NCI-H1092 (cell line): ENCODE measurements around the gene NECTIN2.
A peak's percentile ranks its signal among the peaks of the same experiment; 100 is the strongest.

Experiments
- DNase-seq: peaks from one replicate; lab custom pipeline; 2025; lab: John Stamatoyannopoulos, UW

The NECTIN2 gene

GRCh38 chr19:44845612-44846454, at the start of gene NECTIN2:
Gene NECTIN2, plus strand, starts transcription at chr19:44846297. Its CDS starts 229 bp downstream, at chr19:44846526.
- peak; percentile 77 for DNase-seq

DNA sequence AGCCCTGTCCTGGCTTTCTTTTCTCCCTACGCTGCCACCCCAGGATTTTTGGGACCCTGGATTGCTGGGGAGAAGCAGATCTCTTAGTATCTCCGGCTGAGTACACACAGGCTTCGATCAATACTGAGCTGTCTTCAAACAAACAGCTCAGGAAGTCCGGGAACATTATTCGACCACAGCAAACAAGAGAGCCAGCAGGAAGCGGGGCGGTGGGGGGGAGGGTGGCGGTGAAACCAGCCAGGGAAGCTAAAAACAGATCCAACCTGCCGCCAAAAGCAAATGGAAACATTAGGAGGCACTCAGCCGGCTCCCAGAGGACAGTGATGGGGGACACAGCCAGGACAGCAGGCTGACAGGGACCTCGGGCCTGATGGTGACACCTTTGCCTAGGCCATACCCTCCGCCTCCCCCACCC, 49.4 kb upstream of the NECTIN2 start:
- DNase-seq = peak; percentile 82

GRCh38 chr19:44799627-44800346, 46.3 kb upstream of the NECTIN2 start:
- no peak for DNase-seq

DNA sequence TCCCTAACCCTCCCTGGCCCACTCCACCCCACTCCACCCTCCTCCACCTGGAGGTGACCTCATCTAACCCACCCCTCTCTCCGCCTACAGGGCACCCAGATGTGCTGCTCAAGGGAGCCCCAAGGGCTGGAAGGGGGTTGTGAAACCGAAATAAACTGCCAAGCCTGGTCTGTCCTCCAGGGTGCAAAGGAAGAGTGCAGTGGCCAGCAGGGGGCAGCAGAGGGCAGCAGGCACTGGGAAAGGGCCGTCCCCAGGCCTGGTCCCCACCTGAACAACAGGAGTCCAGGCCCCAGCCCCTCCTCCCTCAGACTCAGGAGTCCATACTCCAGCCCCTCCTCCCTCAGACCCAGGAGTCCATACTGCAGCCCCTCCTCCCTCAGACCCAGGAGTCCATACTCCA, 45.6 kb upstream of the NECTIN2 start:
- DNase-seq = peak; percentile 63

DNA sequence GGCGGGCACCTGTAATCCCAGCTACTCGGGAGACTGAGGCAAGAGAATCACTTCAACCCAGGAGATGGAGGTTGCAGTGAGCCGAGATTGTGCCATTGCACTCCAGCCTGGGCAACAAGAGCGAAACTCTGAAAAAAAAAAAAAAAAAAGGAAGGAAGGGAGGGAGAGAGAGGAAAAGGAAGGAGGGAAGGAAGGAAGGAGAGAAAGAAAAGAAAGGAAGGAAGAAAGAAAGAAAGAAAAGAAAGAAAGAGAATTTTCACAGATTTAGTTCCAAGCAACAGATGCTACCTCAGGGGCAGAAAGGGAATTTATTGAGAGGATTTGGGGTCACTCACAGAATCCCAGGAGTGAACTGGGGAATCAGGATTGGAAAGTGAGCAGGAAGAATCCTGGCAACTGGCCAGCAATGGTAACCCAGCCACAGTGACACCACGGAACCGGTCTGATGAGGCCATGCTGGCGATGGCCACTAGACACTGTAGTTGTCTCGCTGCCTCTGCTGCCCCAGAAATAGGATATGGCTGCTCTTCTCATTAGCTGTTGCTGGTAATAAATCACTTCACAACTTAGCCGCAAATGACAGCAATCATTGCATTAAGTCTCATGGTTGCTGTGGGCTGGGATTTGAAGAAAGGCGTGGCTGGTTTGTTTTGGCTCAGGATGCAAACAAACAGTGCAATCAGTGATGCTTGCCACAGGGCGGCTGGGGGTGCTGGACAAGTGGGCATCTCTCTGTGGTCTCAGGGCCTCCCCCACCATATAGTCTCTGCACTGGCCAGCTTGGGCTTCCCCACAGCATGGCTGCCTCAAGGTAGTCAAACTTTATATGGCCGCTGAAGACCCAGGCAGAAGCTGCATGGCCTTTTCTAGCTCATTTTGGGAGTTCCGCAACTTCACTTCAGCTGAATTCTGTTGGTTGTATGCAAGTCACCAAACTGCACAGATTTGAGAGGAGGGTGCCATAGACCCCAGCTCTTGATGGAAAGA, 42.4 kb upstream of the NECTIN2 start:
- DNase-seq = no peak

GRCh38 chr19:44806291-44806690, 39.8 kb upstream of the NECTIN2 start:
- DNase-seq = no peak

- peak; percentile 6 for DNase-seq
These were observed 38.9 kb upstream of the NECTIN2 start for GRCh38 chr19:44807162-44807561.

GRCh38 chr19:44807652-44808462, 38.2 kb upstream of the NECTIN2 start:
- peak; percentile 2 for DNase-seq

DNA sequence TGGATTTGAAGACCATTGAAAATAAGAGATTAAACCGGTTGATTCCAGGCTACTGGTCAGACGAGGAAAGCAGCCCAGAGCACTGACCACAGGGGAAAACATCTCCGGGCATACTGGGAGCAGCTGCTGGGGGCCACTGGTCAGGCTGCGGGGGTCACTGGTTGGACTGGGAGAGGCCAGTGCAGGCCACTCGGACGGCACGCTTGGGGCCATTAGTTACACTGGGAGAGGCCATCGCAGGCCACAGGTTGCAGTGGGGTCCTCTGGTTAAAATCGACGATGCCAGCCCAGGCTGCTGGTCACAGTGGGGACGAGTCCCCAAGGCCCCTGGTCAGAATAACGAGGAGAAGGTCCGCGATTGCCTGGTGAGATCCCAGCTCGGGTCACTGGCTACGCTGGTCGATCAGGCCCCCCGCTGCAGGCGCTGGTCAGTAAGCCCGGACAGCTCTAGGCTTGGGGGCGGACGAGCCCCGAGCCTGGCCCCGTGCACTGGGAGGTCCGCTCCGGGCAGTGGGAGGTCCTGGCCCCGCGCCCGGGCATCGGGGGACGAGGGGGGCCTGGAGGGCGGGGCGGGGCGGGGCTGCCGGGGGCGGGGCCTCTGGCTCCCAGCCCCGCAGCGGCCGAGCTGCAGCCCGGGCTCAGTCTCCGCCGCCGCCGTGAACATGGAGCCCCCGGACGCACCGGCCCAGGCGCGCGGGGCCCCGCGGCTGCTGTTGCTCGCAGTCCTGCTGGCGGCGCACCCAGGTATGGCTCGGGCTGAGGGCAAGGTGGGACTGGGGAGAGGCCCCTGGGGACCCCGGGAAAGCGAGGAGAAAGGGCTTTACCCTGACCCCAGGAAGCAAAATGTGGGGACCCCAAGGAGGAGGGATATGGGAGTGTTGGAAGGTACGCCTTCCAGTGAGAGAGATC, 37.4 kb upstream of the NECTIN2 start, which contains the start of gene BCAM:
TSS of gene BCAM (plus strand) at position 641 of the 909 bp plus-strand sequence. CDS start at position 663, 22 bp downstream.
- DNase-seq = peak; percentile 1

- no peak for DNase-seq
These were observed 36.4 kb upstream of the NECTIN2 start for GRCh38 chr19:44809577-44810233.

DNA sequence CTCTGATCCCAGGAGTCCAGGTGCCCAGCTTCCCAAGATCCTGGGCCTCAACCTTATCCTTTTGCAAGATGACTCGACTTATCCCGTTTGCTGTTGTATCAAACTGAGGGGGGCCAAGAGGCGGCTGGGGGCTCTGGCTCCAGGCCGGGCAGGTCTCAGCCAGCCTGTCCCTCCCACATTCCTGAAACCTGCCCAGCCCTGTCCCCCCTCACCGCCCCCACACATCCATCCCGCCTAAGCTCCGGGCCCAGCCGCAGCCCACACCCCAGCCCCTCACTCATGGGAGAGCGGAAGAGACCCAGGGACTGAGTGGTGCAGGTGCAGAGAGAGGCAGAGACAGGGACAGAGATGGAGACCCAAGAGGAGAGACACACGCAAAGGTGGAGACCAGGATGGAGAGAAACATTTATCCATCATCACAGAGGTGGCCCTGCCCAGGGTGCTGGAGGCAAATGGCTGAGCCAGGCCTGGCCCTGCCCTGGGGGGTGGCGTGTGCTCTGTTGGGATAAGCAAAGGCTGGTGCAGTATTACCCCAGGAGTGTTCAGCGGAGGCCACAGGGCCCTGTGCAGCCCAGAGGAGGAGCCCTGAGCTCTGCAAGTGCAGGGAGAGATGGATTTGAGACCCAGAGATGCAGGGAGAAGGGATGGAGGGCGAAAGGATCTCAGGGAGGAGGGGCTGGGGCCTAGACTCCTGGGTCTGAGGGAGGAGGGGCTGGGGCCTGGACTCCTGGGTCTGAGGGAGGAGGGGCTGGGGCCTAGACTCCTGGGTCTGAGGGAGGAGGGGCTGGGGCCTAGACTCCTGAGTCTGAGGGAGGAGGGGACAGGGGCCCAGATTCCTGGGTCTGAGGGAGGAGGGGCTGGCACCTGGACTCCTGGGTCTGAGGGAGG, 35.6 kb upstream of the NECTIN2 start:
- DNase-seq = no peak

DNA sequence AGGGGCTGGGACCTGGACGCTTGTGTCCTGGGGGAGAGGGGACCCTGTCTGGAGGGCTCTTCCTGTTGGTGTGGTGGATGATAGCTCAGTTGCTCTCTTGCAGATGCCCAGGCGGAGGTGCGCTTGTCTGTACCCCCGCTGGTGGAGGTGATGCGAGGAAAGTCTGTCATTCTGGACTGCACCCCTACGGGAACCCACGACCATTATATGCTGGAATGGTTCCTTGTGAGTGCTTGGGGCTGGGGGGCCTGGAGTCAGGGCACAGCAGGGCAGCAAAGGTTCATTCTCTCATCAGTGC, 35.0 kb upstream of the NECTIN2 start:
- DNase-seq = no peak

- DNase-seq = no peak
These were observed 33.9 kb upstream of the NECTIN2 start for GRCh38 chr19:44812142-44812718.

GRCh38 chr19:44813070-44813840, 32.8 kb upstream of the NECTIN2 start:
- DNase-seq = no peak

GRCh38 chr19:44813841-44814470, 32.1 kb upstream of the NECTIN2 start:
- no peak for DNase-seq

- no peak for DNase-seq
These were observed 31.6 kb upstream of the NECTIN2 start for GRCh38 chr19:44814517-44814916.

DNA sequence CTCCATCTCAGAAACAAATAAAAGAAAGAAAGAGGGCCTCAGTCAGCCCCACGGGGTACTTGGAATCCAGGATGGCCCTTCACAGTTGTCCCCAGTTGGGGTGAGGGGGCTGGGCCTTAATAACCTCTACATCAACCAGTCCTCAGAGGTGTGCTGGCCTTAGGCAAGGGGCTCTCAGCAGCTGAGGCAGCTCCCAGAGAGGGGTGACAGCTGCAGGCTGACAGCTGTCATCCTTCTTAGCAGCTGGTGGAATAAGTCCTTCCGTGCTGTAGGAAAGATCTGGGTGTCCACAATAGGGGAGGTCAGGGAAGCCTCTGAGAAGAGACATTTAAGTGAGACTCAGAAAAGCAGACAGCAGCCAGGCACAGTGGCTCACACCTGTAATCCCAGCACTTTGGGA, 29.8 kb upstream of the NECTIN2 start:
- DNase-seq = no peak
